Naive B cell (primary cell): ENCODE data around the gene HSCB. TPM values are rescaled to one million over a fixed set of nuclear protein-coding genes. Genes with fewer than 3 reads are reported as not detected.
A peak's percentile ranks its signal among the peaks of the same experiment; 100 is the strongest.
"Not testable (repeated sequence)": the region's sequence is repeated elsewhere in the genome, so short reads cannot be mapped to it uniquely, and the experiment has no call there.

Experiments used
- ATAC-seq, 2 donors: fragments of 150-1000 bp; cut with Tn5 transposase; 2 replicates each; pipeline ENCODE4 v1.10.0; 2021; ENCODE audit warnings: low read depth in 2 of 2, mild to moderate bottlenecking in 2 of 2, moderate library complexity in 2 of 2
- DNase-seq: peaks from one replicate; pipeline ENCODE4 v3.0.0; 2022
- H3K27ac Mint-ChIP-seq, 6 donors: one replicate each; pipeline ENCODE4 v1.8.0; 2020 to 2022; ENCODE audit warnings: mild to moderate bottlenecking in 6 of 6, mixed read lengths in 6 of 6, moderate library complexity in 5 of 6, inconsistent platforms in 2 of 6
- H3K27me3 Mint-ChIP-seq, 3 donors: one replicate each; pipeline ENCODE4 v1.8.0; 2021 to 2022; ENCODE audit warnings: mixed read lengths in 3 of 3, mild to moderate bottlenecking in 1 of 3
- H3K36me3 Mint-ChIP-seq, 2 donors: one replicate each; pipeline ENCODE4 v1.8.0; 2020 to 2022; ENCODE audit warnings: mixed read lengths in 2 of 2, inconsistent platforms in 1 of 2, mild to moderate bottlenecking in 1 of 2
- H3K4me1 Mint-ChIP-seq, 3 donors: one replicate each; pipeline ENCODE4 v1.8.0; 2020 to 2022; ENCODE audit warnings: mixed read lengths in 3 of 3, inconsistent platforms in 1 of 3, mild to moderate bottlenecking in 1 of 3, moderate library complexity in 1 of 3
- H3K4me3 Mint-ChIP-seq, 8 donors: one replicate each; pipeline ENCODE4 v1.8.0; 2020 to 2022; ENCODE audit warnings: mild to moderate bottlenecking in 8 of 8, mixed read lengths in 8 of 8, moderate library complexity in 8 of 8, inconsistent platforms in 2 of 8
- H3K9me3 Mint-ChIP-seq, 7 donors: one replicate each; pipeline ENCODE4 v1.8.0; 2020 to 2022; ENCODE audit warnings: mixed read lengths in 7 of 7, mild to moderate bottlenecking in 5 of 7, inconsistent platforms in 2 of 7, moderate library complexity in 1 of 7
- polyA plus RNA-seq, 6 donors: library from polyadenylated mRNA; unstranded; fragments of 300-500 nt; fragmentation: Illumina TruSeq; gene quantifications; one replicate each; pipeline ENCODE4 v1.2.3, GENCODE V29; 2021; ENCODE audit warnings: low read depth in 6 of 6

HSCB gene
- polyA plus RNA-seq, 6 donors from 2014 or later, result 14.7 to 23.6 (median 15.7) TPM

DNA sequence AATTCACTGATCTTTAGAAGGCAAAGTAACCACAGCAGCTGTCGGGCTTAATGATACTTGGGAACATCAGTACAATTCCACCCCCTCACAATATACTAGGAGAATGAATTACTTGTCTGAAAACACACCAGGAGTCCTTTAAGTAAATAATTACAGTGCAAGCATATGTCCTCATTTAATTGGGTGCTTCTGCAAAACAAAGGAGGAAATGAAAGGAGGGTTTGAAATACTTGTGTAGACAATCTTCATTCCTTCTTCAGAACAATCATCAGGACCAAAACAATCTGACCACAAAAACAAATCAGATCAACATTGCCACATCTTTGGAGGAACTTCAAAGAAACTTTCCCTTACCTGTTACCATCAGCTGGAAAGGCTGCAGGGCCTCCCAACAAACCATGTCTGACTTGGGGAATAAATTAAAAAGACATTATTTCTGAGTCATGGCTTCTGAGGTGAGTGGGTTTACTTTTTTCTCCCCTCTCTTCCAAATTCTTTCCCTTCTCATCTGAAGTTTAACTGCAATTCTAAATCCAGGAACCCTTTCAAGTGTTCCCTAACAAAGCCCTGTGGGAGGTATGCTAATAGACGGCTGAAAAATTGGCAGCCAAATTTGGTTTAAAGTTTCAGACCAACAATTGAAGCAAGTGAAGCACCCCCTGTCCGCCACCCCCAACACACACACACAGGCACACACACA is 18.2 kb downstream of the HSCB start:
- H3K4me1 Mint-ChIP-seq, result peaks cover 16 to 25% (median 17%) of the 10 kb centered on the region in 3 donors
- no peaks in the 10 kb centered on the region for H3K9me3 Mint-ChIP-seq
- H3K36me3 Mint-ChIP-seq, result peaks cover 7 to 11% of the 10 kb centered on the region in 2 donors
- DNase-seq, result no peak
- peak overlapping the region; percentile 20 to 83 (median 41) for H3K27ac Mint-ChIP-seq
- H3K4me3 Mint-ChIP-seq, result peak overlapping the region in 6 of 8 donors; percentile 44 to 80 (median 59)
- H3K27me3 Mint-ChIP-seq, result no peaks in the 10 kb centered on the region
- peak; percentile 25 to 54 for ATAC-seq

- ATAC-seq (no peak), DNase-seq (no peak)
- H3K4me1 Mint-ChIP-seq, result peaks cover 16 to 25% (median 17%) of the 10 kb centered on the region in 3 donors
- H3K9me3 Mint-ChIP-seq, result no peaks in the 10 kb centered on the region
- no peaks in the 10 kb centered on the region for H3K27me3 Mint-ChIP-seq
- peaks cover 5 to 7% of the 10 kb centered on the region in 2 donors for H3K36me3 Mint-ChIP-seq
- H3K4me3 Mint-ChIP-seq, result peak overlapping the region in 3 of 8 donors; percentile 32 to 64 (median 57)
- H3K27ac Mint-ChIP-seq, result peak overlapping the region in 2 of 6 donors; percentile 78 to 92
Observed at GRCh38 chr22:28761449-28761755, 19.6 kb downstream of the HSCB start.

- not testable (repeated sequence) for ATAC-seq, H3K4me3 Mint-ChIP-seq
Observed at GRCh38 chr22:28762000-28762399, 20.2 kb downstream of the HSCB start.

DNA sequence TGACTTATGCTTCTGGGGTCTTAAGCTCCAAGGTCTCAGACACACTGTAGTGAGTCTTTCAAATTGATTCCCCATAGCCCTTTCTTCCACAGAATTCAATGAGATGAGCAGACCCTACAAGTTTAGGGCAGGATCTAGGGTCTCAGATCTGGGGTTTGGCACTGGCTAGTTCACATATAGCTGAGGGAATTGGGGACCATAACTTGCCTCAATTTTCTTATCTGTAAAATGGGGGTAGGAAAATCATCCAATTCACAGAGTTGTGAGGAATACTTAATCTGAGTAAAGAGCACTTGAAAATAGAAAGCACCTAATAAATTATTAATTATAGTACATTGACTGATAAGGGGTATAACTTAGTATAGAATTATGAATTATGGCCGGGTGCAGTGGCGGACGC is 24.8 kb downstream of the HSCB start:
- H3K27me3 Mint-ChIP-seq, result no peaks in the 10 kb centered on the region
- ATAC-seq (no peak), DNase-seq (no peak)
- H3K4me3 Mint-ChIP-seq, result no peak overlapping the region
- peaks cover 0 to 8% (median 1%) of the 10 kb centered on the region in 7 donors for H3K9me3 Mint-ChIP-seq
- H3K27ac Mint-ChIP-seq, result no peak overlapping the region
- peaks cover under 1 to 3% (median 1%) of the 10 kb centered on the region in 3 donors for H3K4me1 Mint-ChIP-seq
- no peaks in the 10 kb centered on the region for H3K36me3 Mint-ChIP-seq

More at GRCh38 chr22:28762000-28762399, 20.2 kb downstream of the HSCB start:
- H3K27me3 Mint-ChIP-seq, DNase-seq, H3K36me3 Mint-ChIP-seq, H3K27ac Mint-ChIP-seq, H3K9me3 Mint-ChIP-seq: not testable (repeated sequence)
- peaks cover 16 to 25% (median 17%) of the 10 kb centered on the region in 3 donors for H3K4me1 Mint-ChIP-seq

DNA sequence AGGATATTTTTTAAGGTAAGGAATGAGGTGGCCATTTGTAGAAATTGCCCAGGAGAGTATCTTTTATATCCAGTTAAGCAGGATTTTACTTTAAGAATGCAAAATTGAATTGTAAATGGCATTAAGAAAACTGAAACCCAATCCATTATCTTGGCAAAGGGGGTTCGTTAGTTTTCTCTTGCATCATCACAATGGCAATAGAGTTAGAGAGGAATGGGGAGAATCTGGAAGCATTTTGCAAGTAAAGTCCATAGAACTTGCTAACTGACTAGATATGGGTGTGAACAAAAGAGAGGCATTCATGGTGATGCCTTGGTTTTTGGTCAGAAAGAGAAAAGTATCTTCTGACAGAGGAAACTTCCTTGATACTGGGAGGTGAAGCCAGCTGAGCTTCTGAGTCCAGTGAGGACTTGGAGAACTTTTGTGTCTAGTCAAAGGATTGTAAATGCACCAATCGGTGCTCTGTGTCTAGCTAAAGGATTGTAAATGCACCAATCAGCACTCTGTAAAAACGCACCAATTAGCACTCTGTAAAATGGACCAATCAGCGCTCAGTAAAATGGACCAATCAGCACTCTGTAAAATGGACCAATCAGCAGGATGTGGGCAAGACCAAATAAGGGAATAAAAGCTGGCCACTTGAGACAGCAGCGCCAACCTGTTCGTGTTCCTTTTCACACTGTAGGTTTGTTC is 27.0 kb downstream of the HSCB start:
- ATAC-seq (no peak), DNase-seq (no peak)
- H3K27ac Mint-ChIP-seq, result no peak overlapping the region
- no peak overlapping the region for H3K4me3 Mint-ChIP-seq
- peaks cover 7 to 10% (median 8%) of the 10 kb centered on the region in 3 donors for H3K4me1 Mint-ChIP-seq
- H3K9me3 Mint-ChIP-seq, result peaks cover 0 to 8% (median 1%) of the 10 kb centered on the region in 7 donors
- H3K36me3 Mint-ChIP-seq, result peaks cover 0 to 7% of the 10 kb centered on the region in 2 donors
- H3K27me3 Mint-ChIP-seq, result no peaks in the 10 kb centered on the region

- Mint-ChIP-seq H3K27me3 (no peaks in the 10 kb centered on the region), H3K27ac (peak overlapping the region in 2 of 6 donors; percentile 40 to 73), H3K36me3 (peaks cover 0 to 7% of the 10 kb centered on the region in 2 donors), H3K9me3 (peaks cover 0 to 8% (median 1%) of the 10 kb centered on the region in 7 donors), H3K4me1 (peaks cover 9 to 17% (median 10%) of the 10 kb centered on the region in 3 donors), H3K4me3 (peak overlapping the region in 2 of 8 donors; percentile 14 to 38)
- ATAC-seq, result no peak
- DNase-seq, result no peak
Observed at GRCh38 chr22:28769394-28770085, 27.7 kb downstream of the HSCB start.

GRCh38 chr22:28771195-28771791 is 29.5 kb downstream of the HSCB start:
- no peak for DNase-seq
- peak overlapping the region in 2 of 6 donors; percentile 24 to 44 for H3K27ac Mint-ChIP-seq
- peaks cover 17 to 34% (median 27%) of the 10 kb centered on the region in 3 donors for H3K4me1 Mint-ChIP-seq
- H3K4me3 Mint-ChIP-seq, result peak overlapping the region in 3 of 8 donors; percentile 42 to 94 (median 74)
- no peak for ATAC-seq
- H3K27me3 Mint-ChIP-seq, result no peaks in the 10 kb centered on the region
- H3K9me3 Mint-ChIP-seq, result peaks cover 0 to 8% (median 1%) of the 10 kb centered on the region in 7 donors
- H3K36me3 Mint-ChIP-seq, result peaks cover 0 to 7% of the 10 kb centered on the region in 2 donors

DNA sequence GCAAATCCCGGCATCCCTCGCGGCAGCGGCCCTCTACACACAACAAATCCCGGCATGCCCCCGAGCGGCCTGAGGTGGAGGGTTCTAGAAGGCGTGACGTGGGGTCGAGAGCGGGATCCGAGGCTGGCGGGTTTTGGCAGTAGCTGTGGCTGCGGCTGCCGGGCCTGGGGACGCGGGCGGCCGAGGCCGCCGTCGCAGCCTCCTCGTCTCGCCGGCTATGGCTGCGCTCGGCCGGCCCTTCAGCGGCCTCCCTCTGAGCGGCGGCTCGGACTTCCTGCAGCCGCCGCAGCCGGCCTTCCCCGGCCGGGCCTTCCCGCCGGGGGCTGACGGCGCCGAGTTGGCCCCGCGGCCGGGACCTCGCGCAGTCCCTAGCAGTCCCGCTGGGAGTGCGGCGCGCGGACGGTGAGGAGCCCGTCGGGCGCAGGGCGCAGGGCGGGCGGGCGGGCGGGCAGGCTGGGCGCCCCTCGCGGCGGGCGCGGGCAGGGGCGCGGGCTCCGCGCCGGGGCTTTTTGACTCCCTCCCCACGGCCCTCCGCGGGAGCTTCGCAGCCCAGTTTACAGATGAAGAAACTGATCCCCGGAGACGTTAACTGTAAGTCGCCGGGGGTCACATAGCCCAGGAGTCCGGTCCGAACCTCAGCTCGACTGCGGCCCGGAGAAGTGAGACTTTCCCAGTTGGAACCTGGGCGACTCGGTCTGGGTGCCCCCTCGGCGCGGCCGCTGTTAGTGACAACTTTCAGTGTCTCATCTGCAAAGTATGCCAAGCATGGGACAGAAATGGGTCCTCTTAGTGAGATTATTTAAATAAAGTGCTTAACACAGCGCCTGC is 31.0 kb downstream of the HSCB start, which contains the start of gene CCDC117:
Gene CCDC117 (plus strand): TSS at position 63 of the 828 bp plus-strand sequence. CDS start 155 bp downstream, at position 218.
- peak within 1 kb of the TSS; percentile 93 to 97 (median 96) for H3K27ac Mint-ChIP-seq
- no peaks in the 10 kb centered on the region for H3K27me3 Mint-ChIP-seq
- peaks cover 0 to 7% of the 10 kb centered on the region in 2 donors for H3K36me3 Mint-ChIP-seq
- ATAC-seq, result peak; percentile 90
- peaks cover 17 to 45% (median 31%) of the 10 kb centered on the region in 3 donors for H3K4me1 Mint-ChIP-seq
- peak within 1 kb of the TSS; percentile 89 to 97 (median 94) for H3K4me3 Mint-ChIP-seq
- peak; percentile 90 for DNase-seq
- H3K9me3 Mint-ChIP-seq, result peaks cover 0 to 8% (median 1%) of the 10 kb centered on the region in 7 donors

GRCh38 chr22:28773461-28773867 is 31.6 kb downstream of the HSCB start:
- H3K4me1 Mint-ChIP-seq, result peaks cover 17 to 49% (median 31%) of the 10 kb centered on the region in 3 donors
- peaks cover 0 to 7% of the 10 kb centered on the region in 2 donors for H3K36me3 Mint-ChIP-seq
- H3K4me3 Mint-ChIP-seq, result peak overlapping the region; percentile 84 to 97 (median 94)

GRCh38 chr22:28774378-28774777 is 32.5 kb downstream of the HSCB start:
- no peaks in the 10 kb centered on the region for H3K27me3 Mint-ChIP-seq
- ATAC-seq, result no peak
- peak overlapping the region in 4 of 6 donors; percentile 49 to 79 (median 54) for H3K27ac Mint-ChIP-seq
- no peak for DNase-seq
- H3K4me1 Mint-ChIP-seq, result peaks cover 17 to 49% (median 31%) of the 10 kb centered on the region in 3 donors
- peaks cover 0 to 2% (median 0%) of the 10 kb centered on the region in 7 donors for H3K9me3 Mint-ChIP-seq
- peaks cover 0 to 7% of the 10 kb centered on the region in 2 donors for H3K36me3 Mint-ChIP-seq
- H3K4me3 Mint-ChIP-seq, result peak overlapping the region; percentile 63 to 95 (median 92)

More at GRCh38 chr22:28773461-28773867, 31.6 kb downstream of the HSCB start:
- DNase-seq, result no peak
- ATAC-seq, result no peak
- H3K27ac Mint-ChIP-seq, result peak overlapping the region; percentile 93 to 96 (median 94)
- peaks cover 0 to 8% (median 1%) of the 10 kb centered on the region in 7 donors for H3K9me3 Mint-ChIP-seq
- no peaks in the 10 kb centered on the region for H3K27me3 Mint-ChIP-seq

DNA sequence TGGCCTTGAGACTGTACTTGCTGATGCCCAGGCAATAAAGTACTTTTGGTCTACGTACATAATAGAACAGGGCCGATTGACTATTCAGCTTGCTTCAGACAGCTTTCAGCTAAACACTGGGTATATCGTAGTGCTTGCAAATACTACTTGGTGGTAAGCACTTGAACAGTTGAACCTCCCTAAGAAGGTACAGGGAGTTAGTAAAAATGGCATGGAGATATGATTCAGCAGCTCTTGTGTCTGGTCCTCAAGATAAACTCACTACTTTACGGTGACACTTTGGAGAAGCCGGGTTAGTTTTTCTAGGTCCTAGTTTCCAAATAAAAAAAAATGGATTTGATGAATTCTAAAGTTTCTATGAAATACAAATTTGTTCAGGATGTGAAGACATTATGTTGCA is 38.0 kb downstream of the HSCB start:
- peak overlapping the region in 1 of 6 donors; percentile 6 for H3K27ac Mint-ChIP-seq
- H3K27me3 Mint-ChIP-seq, result no peaks in the 10 kb centered on the region
- DNase-seq (no peak), ATAC-seq (no peak)
- H3K4me3 Mint-ChIP-seq, result no peak overlapping the region
- peaks cover 0 to 11% of the 10 kb centered on the region in 2 donors for H3K36me3 Mint-ChIP-seq
- H3K4me1 Mint-ChIP-seq, result peaks cover 8 to 32% (median 28%) of the 10 kb centered on the region in 3 donors
- no peaks in the 10 kb centered on the region for H3K9me3 Mint-ChIP-seq

DNA sequence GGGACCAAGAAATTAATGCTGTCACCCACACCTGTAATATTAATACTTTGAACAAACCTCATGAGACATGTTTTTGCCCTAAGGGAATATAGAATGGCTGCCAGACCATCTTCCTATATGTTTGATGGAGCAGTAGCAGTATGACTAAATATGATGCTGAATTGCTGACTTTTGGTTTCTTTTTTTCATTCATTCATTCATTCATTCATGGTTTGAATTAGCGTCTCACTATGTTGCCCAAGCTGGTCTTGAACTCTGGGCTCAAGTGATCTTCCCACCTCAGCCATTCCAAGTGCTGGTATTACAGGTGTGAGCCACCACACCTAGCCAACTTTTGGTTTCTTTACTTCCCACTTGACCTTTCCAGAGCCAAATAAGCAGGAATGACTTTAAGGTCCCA is 38.5 kb downstream of the HSCB start:
- Mint-ChIP-seq H3K4me3 (no peak overlapping the region), H3K4me1 (peaks cover 7 to 29% (median 23%) of the 10 kb centered on the region in 3 donors), H3K36me3 (peaks cover 0 to 11% of the 10 kb centered on the region in 2 donors)

More for the DNA sequence above, 38.5 kb downstream of the HSCB start:
- Mint-ChIP-seq H3K9me3 (no peaks in the 10 kb centered on the region), H3K27me3 (no peaks in the 10 kb centered on the region), H3K27ac (peak overlapping the region in 2 of 6 donors; percentile 28 to 71)
- no peak for DNase-seq
- no peak for ATAC-seq
